ENCODE data around the gene GRB2.

- TF ChIP-seq POLR2A (IDR thresholded peaks at IDR 0.05; ENCODE audit: low read length) (no peak), GATA1 (IDR thresholded peaks at IDR 0.05; ENCODE audit: low read depth, low read length) (no peak)
Observed at GRCh38 chr17:75402026-75402425, 3.5 kb downstream of the GRB2 start.

All from erythroblast (primary cell).